K562 (cell line): ENCODE data around the gene AGAP1.

Experiments used
- CBFA2T2 ChIP-seq: fragments of 450-650 bp; conservative IDR thresholded peaks from 2 replicates; pipeline ENCODE4 v1.6.1; 2017; ENCODE audit warnings: mild to moderate bottlenecking
- CBX3 ChIP-seq, 2 experiments: IDR thresholded peaks; 1 replicate in 1 of 2; 2 replicates in 1 of 2; pipeline ENCODE4 v1.6.1; 2012; ENCODE audit warnings: inconsistent platforms in 2 of 2, low read length in 2 of 2, borderline replicate concordance in 1 of 2, control low read depth in 1 of 2
- ETV6 ChIP-seq, 3 experiments: fragments of 150-350 bp in 1 of 3; sonication (generic) in 1 of 3; formaldehyde crosslinking in 1 of 3; IDR thresholded peaks; 2 replicates each; pipeline versions ENCODE4 v1.6.1 to v1.8.0; 2014 to 2022; ENCODE audit warnings: borderline replicate concordance in 2 of 3, low read depth in 2 of 3, antibody characterized with exemption in 1 of 3, low read length in 1 of 3, mild to moderate bottlenecking in 1 of 3, missing genetic modification reagents in 1 of 3
- ZC3H11A ChIP-seq: IDR thresholded peaks from 2 replicates; pipeline ENCODE4 v1.6.1; 2012; ENCODE audit warnings: low read depth, low read length, improper control_type of control experiment
- TF ChIP-seq, protein P1 (sequence below): fragments of 150-350 bp; IDR thresholded peaks from 2 replicates; pipeline ENCODE4 v1.6.1; 2014; ENCODE audit warnings: low read depth, mild to moderate bottlenecking, low read length, borderline replicate concordance

DNA sequence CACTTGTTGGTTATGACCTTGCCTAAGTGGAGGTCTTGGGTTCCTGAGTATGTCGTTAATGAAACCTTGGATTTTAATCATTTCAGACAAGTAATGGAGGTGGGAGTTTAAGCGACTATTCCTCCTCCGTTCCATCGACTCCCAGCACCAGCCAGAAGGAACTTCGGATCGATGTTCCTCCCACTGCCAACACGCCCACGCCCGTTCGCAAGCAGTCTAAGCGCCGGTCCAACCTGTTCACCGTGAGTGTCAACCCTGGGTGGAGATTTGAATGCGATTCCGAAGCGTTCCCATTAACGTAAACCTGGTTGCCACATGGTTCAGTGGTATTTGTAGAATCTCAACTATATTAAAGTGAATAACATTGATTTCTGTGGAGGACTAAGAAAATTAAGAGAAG is 305.4 kb downstream of the AGAP1 start:
- no peak for TF ChIP-seq CBX3 (IDR thresholded peaks at IDR 0.05; ENCODE audit: borderline replicate concordance in 1 of 2, low read length in 2 of 2)
- no peak for TF ChIP-seq ETV6 (IDR thresholded peaks at IDR 0.05; ENCODE audit: borderline replicate concordance in 1 of 2, low read depth in 2 of 2, low read length in 1 of 2)
- no peak for TF ChIP-seq ETV6 (CRISPR knock-in tag; IDR thresholded peaks at IDR 0.05; ENCODE audit: borderline replicate concordance)
- TF ChIP-seq, protein P1, sequence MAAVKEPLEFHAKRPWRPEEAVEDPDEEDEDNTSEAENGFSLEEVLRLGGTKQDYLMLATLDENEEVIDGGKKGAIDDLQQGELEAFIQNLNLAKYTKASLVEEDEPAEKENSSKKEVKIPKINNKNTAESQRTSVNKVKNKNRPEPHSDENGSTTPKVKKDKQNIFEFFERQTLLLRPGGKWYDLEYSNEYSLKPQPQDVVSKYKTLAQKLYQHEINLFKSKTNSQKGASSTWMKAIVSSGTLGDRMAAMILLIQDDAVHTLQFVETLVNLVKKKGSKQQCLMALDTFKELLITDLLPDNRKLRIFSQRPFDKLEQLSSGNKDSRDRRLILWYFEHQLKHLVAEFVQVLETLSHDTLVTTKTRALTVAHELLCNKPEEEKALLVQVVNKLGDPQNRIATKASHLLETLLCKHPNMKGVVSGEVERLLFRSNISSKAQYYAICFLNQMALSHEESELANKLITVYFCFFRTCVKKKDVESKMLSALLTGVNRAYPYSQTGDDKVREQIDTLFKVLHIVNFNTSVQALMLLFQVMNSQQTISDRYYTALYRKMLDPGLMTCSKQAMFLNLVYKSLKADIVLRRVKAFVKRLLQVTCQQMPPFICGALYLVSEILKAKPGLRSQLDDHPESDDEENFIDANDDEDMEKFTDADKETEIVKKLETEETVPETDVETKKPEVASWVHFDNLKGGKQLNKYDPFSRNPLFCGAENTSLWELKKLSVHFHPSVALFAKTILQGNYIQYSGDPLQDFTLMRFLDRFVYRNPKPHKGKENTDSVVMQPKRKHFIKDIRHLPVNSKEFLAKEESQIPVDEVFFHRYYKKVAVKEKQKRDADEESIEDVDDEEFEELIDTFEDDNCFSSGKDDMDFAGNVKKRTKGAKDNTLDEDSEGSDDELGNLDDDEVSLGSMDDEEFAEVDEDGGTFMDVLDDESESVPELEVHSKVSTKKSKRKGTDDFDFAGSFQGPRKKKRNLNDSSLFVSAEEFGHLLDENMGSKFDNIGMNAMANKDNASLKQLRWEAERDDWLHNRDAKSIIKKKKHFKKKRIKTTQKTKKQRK, result no peak
- TF ChIP-seq CBFA2T2, result no peak
- no peak for TF ChIP-seq ZC3H11A
